RWPE2 (cell line): ENCODE data around the gene NTPCR.

Source experiments
- ATAC-seq: fragments of 200-7000 bp; cut with Tn5 transposase; 3 replicates; pipeline ENCODE4 v1.9.1; 2021; ENCODE audit warnings: low read depth
- DNase-seq: peaks from one replicate; pipeline ENCODE4 v3.0.0-alpha.2; 2020; ENCODE audit warnings: low spot score
- H3K27ac ChIP-seq: fragments of 450-650 bp; 2 replicates; pipeline ENCODE4 v1.5.1; 2017; ENCODE audit warnings: mild to moderate bottlenecking; ENCODE audit not compliant: poor library complexity, severe bottlenecking
- H3K27me3 ChIP-seq: fragments of 250-450 bp; sonication (Bioruptor Pico); 2 replicates; pipeline ENCODE4 v1.5.1; 2021; ENCODE audit warnings: mild to moderate bottlenecking, moderate library complexity; ENCODE audit not compliant: insufficient read depth, poor library complexity, severe bottlenecking
- H3K36me3 ChIP-seq: fragments of 250-450 bp; sonication (Bioruptor Pico); 2 replicates; pipeline ENCODE4 v1.5.1; 2020; ENCODE audit warnings: low read depth, mild to moderate bottlenecking, moderate library complexity
- H3K4me1 ChIP-seq: fragments of 250-450 bp; sonication (Bioruptor Pico); 2 replicates; pipeline ENCODE4 v1.5.1; 2021; ENCODE audit warnings: mild to moderate bottlenecking, moderate library complexity; ENCODE audit not compliant: insufficient read depth, poor library complexity, severe bottlenecking
- H3K4me3 ChIP-seq: fragments of 250-450 bp; sonication (Bioruptor Pico); 2 replicates; pipeline ENCODE4 v1.5.1; 2021; ENCODE audit warnings: mild to moderate bottlenecking, moderate library complexity; ENCODE audit not compliant: severe bottlenecking
- H3K9me3 ChIP-seq: fragments of 250-450 bp; sonication (Bioruptor Pico); 2 replicates; pipeline ENCODE4 v1.5.1; 2021; ENCODE audit warnings: mild to moderate bottlenecking, moderate library complexity; ENCODE audit not compliant: severe bottlenecking
- CTCF ChIP-seq: fragments of 450-650 bp; IDR thresholded peaks from one replicate; pipeline ENCODE4 v1.5.1; 2017; ENCODE audit warnings: mild to moderate bottlenecking, moderate library complexity; ENCODE audit not compliant: poor library complexity, severe bottlenecking

Gene NTPCR

GRCh38 chr1:232937741-232938375, 12.6 kb upstream of the NTPCR start:
- Histone ChIP-seq H3K4me3 (no peak overlapping the region), H3K27me3 (no peaks in the 10 kb centered on the region), H3K9me3 (no peaks in the 10 kb centered on the region), H3K4me1 (no peaks in the 10 kb centered on the region), H3K36me3 (no peaks in the 10 kb centered on the region), H3K27ac (no peak overlapping the region)
- no peak for TF ChIP-seq CTCF
- DNase-seq (no peak), ATAC-seq (no peak)

- H3K9me3 ChIP-seq = no peaks in the 10 kb centered on the region
- no peaks in the 10 kb centered on the region for H3K4me1 ChIP-seq
- DNase-seq (no peak), ATAC-seq (no peak)
- H3K27ac ChIP-seq = no peak overlapping the region
- no peaks in the 10 kb centered on the region for H3K36me3 ChIP-seq
- no peak for TF ChIP-seq CTCF
- H3K4me3 ChIP-seq = no peak overlapping the region
- no peaks in the 10 kb centered on the region for H3K27me3 ChIP-seq
These were observed 11.5 kb upstream of the NTPCR start for GRCh38 chr1:232938926-232939325.

GRCh38 chr1:232939748-232940147, 10.7 kb upstream of the NTPCR start:
- Histone ChIP-seq H3K27ac (no peak overlapping the region), H3K27me3 (no peaks in the 10 kb centered on the region), H3K36me3 (no peaks in the 10 kb centered on the region), H3K4me1 (no peaks in the 10 kb centered on the region), H3K4me3 (no peak overlapping the region), H3K9me3 (no peaks in the 10 kb centered on the region)
- DNase-seq (no peak), ATAC-seq (no peak)
- no peak for TF ChIP-seq CTCF

- Histone ChIP-seq H3K27me3 (no peaks in the 10 kb centered on the region), H3K36me3 (no peaks in the 10 kb centered on the region), H3K9me3 (no peaks in the 10 kb centered on the region), H3K4me3 (no peak overlapping the region), H3K27ac (no peak overlapping the region), H3K4me1 (no peaks in the 10 kb centered on the region)
- DNase-seq (no peak), ATAC-seq (no peak)
- no peak for TF ChIP-seq CTCF
These were observed 10.1 kb upstream of the NTPCR start for GRCh38 chr1:232940262-232940661.

- no peaks in the 10 kb centered on the region for H3K36me3 ChIP-seq
- DNase-seq (no peak), ATAC-seq (no peak)
- H3K4me1 ChIP-seq = no peaks in the 10 kb centered on the region
- no peak overlapping the region for H3K27ac ChIP-seq
- no peak for TF ChIP-seq CTCF
- no peaks in the 10 kb centered on the region for H3K9me3 ChIP-seq
- H3K4me3 ChIP-seq = no peak overlapping the region
- H3K27me3 ChIP-seq = no peaks in the 10 kb centered on the region
These were observed 7.8 kb upstream of the NTPCR start for GRCh38 chr1:232942413-232943294.
